NCI-H69 (cell line): Measurements from ENCODE around the gene GRPEL1.
"Not testable (repeated sequence)": the region's sequence is repeated elsewhere in the genome, so short reads cannot be mapped to it uniquely, and the experiment has no call there.

Source experiments
- DNase-seq: peaks from one replicate; lab custom pipeline; 2025; lab: John Stamatoyannopoulos, UW

GRPEL1 gene

DNA sequence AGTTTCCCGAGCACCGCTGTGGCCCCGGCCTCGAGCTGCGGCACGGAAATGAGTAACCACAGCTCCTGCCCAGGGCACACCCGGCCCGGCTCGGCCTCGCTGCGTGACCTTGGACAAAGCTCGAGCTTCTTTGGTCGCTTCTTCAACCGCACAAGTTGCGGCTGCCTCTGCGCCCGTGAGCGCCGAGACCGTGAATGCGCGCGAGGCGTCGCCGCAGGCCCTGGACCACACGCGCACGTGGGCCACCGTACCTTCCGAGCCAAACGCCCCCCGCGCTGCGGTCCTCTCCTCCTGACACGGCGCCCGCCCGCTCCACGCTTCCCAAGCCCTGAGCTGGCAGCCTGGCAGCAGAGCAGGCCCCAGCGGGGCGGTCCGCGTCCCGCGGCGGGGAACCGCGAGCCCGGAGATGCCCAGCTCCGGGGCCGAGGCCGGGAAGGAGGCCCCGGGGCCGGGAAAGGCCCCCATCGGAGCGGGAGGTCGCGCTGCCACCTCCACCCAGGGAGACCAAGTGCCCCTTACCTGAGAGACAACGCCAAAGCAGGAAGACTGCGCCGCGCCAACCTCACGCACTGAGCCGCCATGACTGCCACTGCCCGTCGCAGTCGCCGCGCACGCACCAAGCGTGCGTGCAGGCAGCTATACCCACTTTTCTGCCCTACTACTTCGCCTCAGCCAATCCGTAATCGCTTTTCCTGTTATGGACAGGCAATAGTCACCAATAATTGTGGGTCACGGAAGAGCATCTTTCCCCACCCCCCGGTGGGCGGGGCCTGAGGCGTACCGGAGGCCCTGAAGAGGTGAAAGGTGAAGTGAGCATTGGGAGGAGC, at the start of gene GRPEL1:
TSS of gene GRPEL1 (minus strand) at position 613 of the 827 bp plus-strand sequence. CDS start at position 581, 32 bp downstream.
- DNase-seq = peak; percentile 98

DNA sequence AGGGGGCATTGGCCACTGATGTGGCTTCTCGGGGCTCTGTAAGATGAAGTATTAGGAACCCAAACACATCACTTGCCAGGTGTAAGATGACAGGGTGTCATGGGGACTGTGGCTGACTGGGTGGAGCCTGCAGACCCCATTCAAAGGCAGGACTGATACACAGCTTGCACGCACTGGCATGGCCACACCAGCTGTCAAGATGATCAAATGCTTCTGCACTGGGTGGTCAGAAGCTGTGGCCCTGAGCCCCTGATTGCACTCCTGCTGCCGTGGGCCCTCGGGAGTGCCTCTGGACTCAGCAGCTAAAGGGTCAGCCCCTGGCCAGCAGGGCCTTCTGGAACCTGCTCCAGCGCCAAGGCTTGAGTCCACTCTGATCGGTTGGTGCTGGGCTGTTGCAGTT, 48.8 kb upstream of the GRPEL1 start:
- no peak for DNase-seq

DNA sequence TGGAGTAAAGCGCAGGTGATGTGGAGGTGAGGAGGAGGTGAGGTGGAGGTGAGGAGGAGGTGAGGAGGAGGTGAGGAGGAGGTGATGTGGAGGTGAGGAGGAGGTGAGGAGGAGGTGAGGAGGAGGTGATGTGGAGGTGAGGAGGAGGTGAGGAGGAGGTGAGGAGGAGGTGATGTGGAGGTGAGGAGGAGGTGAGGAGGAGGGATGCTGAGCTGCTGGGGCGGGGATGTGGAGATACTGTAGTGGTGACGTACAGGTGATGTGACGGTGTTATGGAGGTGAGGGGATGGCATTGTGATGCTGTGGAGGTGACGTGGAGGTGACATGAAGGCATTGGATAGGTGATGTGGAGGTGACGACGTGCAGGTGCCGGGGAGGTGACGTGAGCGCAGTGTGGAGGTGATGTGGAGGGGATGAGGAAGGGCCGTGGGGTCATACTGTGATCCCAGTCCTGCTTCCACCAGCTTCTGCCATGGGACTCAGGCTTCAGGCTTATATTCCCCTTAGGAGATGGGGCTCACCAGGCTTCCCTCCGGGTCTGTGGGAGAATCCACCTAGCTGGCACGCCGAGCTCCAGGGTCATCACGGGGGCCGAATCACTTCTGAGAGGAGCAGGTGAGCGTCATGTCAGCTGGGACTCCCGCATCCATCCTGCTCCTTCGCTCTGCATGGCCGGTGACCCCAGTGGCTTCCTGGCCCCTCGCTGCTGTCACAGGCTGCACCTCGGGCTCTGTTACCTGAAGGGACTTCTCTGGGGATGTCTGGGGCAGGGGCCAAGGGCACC, 47.9 kb upstream of the GRPEL1 start:
- no peak for DNase-seq

DNA sequence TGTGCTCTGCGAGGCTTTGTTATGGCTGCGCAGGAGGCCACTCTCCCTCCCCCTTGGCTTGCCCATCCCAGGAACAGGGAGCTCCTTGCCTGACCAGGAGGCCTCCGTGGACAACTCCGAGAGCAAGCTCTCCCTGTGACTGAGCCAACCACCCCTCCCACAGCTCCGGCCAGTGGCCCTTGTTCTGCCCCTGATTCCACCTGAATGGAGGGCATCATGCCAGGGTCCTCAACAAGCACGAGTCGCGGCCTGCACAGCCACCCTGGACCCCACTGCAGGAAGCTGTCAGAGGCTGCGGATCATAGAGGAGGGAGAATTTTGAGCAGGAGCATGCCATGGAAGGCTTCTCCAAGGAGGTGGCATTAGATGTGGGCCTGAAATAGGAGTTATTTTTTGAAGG, 44.8 kb upstream of the GRPEL1 start:
- DNase-seq = no peak

DNA sequence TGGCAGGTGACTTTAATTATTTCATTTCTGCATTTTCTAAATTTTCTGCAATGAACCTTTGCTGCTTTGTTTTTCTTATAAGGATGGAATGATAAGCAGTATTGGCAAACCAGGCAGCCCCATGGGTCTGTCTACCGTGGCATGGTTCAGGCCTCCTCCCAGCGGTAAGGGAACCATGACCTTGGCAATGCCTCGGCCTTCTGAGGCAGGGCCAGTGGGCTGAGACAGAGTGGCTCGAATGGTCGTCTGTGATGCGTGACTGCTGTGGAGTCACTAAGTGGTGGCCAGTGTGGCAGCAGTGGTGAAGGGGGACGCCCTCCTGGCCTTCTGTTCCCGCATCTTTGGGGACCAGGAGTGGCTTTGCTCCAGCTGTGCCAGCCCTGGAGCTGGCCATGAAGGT, 43.6 kb upstream of the GRPEL1 start:
- no peak for DNase-seq

DNA sequence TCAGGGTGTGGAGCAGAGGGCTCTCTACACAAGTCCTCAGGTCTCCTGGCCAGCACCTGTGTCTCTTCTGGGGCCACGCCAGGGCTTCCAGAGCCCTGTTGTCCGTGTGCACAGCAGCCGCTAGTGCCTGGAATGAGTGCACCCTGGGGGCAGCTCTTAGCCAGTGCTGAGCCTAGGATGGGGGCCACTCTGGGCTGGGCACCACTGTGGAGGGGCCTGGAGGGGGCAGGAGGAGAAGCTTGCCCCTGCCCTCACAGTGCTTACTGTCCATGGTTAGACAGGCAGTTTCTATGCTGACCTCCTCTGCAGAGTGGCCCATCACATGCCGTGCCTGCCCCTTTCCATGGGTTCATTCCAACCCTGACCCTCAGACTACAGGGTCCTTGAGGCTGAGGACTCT, 42.7 kb upstream of the GRPEL1 start:
- no peak for DNase-seq

DNA sequence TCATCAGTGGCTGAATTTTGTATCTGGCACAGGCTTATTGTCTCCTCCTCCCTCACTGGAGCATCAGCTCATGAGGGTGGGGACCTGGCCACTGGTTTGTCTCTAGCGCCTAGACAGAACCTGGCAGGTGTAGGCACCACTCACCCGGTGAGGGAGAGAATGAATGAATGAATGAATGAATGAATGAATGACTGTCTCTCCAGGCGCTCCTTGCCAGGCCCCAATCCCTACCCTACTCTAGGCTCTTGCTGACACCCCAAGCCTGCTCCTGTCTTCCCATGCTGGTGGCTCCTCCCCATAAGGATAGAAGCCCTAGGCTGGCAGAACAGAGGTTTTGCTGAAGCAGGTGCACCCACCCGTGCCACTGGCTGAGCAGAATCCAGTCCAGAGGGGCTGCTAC, 41.3 kb upstream of the GRPEL1 start:
- no peak for DNase-seq

DNA sequence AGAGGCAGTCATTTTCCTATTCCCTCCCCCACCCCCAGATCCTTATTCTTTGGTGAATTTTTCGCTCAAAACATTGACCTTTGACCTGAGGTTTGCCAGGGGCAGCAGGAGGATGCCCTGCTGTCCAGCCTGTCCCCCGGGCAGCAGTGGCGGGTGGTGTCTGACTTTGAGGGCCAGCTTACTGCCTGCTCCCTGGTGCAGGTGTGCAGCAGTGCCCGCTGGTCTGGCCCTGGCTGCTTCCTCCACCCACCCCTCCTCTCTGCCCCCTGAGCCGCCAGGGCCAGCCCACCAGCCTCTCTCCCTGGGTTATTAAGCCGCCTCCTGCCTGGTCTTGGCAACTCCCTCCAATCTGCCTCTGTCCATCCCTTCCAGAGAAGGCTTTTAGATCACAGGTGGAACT, 40.8 kb upstream of the GRPEL1 start:
- DNase-seq = peak; percentile 4

DNA sequence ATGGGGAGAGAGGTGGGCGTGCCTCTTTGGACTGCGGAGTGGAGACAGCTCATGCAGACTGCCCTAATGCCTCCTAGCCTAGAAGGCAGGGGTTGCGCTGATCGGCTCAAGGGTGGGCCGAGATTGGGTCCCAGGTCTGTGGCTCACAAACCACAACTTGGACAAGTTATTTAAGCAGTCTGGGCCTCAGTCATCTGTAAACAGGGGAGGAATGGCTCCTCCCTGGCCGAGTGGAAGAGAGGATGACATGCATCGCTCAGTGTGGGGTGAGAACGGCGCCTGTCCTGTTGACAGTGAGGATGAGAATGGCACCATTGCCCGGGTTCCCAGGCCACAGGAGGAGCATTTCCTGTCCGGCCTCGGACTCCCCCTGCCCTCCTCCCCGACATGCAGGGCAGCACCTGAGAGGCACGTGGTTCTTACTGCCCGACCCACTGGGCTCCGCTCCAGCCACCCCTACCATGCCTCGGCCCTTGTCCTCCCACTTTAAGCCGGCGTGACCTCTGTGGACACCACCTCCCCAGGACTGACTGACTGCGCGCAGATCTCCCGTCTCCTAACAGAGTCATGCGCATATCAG, 40.3 kb upstream of the GRPEL1 start:
- DNase-seq = no peak

DNA sequence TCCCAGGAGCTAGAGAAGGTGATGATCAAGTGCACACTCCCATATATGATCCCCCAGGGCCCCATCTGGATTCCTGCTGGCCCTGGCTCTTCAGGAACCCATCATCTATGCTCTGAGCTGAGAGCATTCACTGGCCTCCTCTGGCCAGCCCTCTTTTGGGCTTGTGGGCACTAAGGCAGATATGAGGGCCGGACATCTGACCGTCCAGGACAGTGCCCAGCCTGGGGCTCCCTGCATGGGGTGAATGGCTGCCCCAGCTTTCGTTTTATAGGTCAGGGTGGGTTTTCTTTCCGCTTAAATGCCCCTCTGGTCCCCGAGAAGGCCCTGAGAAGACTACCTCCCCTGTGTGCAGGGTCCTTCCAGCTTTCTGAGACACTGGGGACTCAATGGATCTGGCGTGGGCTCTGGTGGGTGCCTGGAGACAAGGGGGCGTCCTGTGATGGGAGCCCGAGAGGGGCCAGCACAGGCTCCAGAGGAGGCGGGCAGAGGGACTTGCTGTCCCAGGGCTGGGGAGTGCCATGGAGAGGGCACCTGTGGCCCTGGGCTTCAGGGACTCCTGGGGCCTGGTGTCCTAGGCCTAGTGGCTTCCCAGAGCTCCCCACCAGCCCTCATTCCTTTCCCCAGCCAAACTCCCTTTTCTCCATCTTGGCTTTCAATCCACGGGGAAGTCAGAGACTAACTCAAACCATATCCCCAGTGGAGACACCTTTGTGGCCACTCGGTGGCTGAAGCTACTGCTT, 39.5 kb upstream of the GRPEL1 start:
- DNase-seq = no peak

DNA sequence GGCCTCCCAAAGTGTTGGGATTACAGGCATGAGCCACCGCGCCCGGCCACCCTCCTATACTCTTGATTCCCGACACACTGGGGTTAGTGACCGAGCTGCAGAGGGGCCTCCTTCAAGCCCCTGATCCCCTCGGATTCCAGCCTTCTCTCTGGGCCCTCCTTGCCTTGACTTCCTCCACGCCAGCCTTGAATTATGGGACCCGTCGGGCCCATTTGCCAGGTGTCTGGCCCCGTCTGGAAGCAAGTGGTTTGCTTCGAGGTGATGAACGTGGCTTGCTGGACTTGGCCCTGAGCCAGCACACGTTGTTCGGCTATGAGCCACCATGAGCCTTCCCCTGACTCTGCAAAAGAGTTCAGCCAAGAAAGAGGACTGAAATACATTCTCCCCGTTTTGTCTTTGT, 37.4 kb upstream of the GRPEL1 start:
- no peak for DNase-seq

DNA sequence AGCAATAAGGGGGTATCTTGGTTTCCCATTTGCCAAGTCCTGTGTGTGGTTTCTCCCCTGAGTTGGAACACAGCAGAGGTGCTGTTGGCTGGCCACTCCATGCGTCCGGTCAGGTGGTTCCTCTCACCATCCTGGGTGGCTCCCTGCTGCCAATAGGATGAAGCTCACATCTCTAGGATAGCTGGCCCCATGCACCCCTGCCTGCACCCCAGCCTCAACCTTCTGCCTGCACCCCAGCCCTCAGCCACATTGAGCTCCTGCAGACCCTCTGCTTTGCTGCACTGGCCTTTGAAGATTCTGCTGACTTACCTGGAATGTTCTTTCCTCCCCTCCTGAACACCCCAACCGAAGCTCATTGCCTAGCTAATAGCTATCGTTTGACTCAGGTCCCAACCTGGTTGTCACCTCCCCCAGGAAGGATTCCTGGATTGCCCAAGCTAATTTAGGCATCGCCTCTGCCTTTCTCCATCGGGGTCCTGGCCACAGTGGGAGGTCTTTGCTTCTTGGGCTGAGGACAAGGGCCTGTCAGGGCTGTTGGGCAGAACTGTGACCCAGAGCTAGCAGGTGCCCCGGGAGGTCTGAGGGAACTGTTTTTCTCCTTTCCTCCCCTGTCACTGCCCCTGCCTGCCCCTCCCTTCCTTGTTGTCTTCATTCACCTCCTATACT, 36.6 kb upstream of the GRPEL1 start:
- no peak for DNase-seq

DNA sequence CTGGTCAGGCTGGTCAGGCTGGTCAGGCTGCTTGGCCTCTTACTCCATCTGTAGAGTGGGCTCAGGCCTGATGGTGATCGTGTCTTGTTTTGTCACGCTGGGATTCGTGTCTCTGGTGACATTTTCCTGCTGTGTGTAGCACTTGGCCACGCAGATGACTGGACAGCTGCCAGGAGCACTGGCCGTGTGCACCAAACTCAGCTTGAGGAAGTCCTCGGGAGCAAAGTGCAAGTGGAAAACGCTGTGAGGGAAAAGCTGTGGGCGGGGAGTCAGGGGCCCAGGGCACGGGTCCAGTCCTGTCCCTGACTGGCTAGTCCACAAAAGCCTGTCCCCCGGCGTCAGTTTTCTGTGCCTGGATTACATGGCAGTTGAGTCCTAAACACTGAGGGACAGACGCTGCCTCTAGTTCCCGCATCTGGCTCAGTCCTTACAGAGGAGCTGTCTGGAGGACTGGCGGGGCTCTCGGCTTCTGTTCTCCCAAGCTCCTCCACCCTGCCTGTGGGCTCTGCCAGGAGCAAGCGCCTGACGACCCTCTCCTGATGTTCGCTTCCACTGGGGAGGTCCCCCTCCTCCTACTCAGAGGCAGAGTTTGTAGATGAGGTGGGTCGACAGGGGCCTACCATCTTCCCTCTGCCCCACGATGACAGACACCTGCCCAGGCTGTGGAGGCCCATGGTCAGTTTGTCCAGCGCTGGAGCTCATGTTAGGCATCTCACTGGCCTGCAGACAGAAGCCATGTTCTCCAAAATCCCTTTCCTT, 35.9 kb upstream of the GRPEL1 start:
- DNase-seq = peak; percentile 52

DNA sequence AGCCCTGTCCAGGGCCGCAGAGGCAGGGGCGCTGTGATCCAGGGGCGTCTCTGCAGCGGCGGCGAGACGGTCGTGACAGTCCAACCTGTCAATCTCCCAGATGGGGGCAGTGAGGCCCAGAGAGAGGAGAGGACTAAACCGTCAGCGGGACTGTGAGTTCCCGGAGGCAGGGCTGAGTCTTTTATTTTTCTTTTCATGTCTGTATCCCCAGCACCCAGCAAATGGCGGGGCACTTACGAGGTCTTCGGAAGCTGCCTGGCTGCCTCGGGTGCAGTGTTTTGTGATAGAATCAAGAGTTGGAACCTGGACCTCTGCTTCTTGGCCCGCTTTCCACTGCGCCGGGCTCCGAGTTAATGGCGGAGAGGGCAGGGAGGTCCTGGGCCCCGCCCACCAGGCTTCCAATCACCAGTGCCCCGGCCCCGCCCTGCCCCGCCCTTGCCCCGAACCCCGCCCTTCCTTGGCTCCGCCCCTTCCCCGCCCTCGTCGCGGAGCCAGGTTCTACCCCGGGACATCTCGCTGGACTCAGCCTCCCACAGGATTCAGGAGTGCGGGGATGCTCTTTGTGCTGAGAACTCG, 35.3 kb upstream of the GRPEL1 start:
- peak; percentile 54 for DNase-seq

DNA sequence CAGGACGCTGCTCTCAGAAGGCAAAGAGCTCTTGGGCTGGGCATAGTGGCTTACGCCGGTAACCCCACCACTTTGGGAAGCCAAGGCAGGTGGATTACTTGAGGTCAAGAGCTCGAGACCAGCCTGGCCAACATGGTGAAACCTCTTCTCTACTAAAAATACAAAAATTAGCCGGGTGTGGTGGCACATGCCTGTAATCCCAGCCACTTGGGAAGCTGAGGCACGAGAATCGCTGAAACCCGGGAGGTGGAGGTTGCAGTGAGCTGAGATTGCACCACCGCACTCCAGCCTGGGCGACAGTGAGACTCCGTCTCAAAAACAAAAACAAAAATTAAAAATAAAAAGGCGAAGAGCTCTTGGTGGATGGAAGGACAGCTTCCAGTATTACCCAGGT, 34.6 kb upstream of the GRPEL1 start:
- DNase-seq = not testable (repeated sequence)

DNA sequence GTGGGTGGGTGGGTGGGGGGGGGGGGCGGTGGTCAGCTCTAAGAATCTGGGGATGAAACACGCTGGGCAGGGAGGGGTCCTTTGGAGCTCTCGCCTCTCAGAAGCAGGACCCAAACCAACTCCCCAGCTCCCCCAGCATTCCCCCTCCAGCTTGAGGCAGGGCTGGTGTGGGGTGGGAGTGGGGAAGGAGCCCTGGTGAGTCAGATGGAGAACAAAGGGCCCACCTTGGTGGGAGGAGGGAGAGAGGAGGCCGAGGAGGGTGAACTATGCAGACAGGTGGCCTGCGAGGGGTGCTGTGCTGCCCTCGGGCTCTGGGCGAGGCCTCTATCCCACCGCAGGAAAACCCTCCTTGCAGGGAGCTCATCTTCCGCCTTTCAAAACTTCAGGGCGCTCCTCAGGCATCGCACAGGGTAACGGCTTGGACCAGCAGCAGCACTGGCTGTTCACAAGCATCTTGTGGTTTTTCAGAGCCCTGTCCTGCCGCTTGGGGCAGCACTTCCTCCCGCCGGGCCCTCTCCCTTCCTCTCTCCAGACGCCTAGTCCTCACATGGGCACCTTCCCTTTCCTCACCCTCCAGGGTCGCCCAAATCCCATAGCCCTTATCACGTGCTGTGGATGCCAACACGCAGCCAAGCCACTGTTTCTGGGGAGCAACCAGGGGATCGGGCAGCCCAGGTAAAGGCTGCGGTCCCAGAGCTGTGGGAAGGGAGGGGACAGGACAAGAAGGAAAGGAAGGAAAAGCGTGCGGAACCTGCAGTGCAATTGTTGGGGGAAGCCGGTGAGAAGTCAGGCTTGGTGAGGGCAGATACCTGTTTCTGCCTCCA, 34.0 kb upstream of the GRPEL1 start:
- DNase-seq = peak; percentile 60

DNA sequence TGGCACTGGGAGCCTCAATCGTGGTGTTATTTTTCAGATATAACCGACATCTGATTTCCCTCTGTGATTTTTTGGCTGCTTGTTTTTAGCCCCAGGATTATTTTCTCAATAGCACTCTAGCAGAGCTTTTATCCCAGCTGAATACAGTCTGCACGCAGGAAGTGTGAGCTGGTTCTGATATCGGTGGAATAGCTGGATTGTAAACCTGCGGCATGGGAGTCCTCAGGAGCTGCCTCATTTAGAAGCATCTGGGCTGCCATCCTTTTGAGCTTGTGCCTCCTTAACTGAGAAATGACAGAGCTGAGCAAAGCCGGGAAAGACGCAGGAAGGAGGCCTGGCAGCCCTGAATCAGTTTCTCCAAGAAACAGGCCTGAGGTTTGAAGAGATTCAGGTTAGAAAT, 28.4 kb upstream of the GRPEL1 start:
- no peak for DNase-seq

DNA sequence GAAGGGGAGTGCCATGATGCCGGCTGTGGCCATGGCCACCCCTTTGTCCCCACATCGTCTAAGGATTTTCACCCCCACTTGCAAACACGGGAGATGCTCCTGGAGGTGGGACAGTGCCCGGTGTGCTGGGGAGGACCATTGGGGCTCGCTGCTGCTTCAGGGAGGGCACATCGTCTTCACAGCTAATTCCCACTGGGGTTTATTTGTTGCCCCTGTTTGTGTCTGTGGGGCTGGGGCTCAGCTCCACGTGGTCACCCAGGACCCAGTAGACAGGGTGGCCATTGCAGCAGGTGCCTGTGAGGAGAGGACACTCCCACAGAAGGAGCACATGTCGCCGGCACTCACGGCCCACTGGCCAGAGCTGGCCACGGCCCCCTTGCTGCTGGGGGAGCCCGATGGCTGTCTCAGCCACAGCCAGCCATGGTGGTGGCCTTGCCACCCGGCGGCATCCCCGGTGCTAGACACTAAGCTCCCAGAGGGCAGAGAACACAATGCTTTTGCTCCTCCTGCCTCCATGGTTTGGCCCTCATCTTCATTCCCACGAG, 27.8 kb upstream of the GRPEL1 start:
- no peak for DNase-seq

DNA sequence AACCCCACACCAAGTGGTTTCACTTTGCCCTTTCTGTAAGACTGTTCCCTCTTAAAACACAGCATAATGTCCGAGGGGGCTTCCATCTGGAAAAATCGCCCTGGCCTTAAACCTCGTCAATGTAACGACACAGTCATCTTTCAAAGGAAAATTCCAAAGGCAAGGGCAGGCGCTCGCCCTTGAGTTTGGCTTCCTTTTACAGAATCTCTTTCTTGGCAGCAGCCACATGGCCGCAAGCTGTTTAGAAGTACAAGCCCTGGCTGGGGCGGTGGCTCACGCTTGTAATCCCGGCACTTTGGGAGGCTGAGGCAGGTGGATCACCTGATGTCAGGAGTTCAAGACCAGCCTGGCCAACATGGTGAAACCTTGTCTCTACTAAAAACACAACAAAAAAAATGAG, 27.1 kb upstream of the GRPEL1 start:
- no peak for DNase-seq
